IMR-90 (cell line): Measurements from ENCODE around the gene TEX2. TPM values are rescaled to one million over a fixed set of nuclear protein-coding genes. Genes with fewer than 3 reads are reported as not detected.
A peak's percentile ranks its signal among the peaks of the same experiment; 100 is the strongest.

Experiments
- ATAC-seq: fragments of 200-7000 bp; cut with Tn5 transposase; 2 replicates; pipeline ENCODE4 v1.9.1; 2020; ENCODE audit warnings: low read depth, mild to moderate bottlenecking, moderate library complexity
- BruUV-seq: library from RNA; stranded (reverse); fragments of 400-500 nt; replicated peaks from 2 replicates; lab custom pipeline; 2021; lab: Mats Ljungman, UMichigan
- CTCF ChIA-PET: fragments of 300-600 bp; formaldehyde crosslinking; extraction: SDS; loops from one replicate; lab custom pipeline; 2021; ENCODE audit warnings: antibody characterized with exemption; lab: Yijun Ruan, JAX
- POLR2A ChIA-PET: fragments of 300-600 bp; sonication (Branson Sonifier 250); formaldehyde crosslinking; loops from one replicate; lab custom pipeline; 2022; ENCODE audit warnings: antibody characterized with exemption; ENCODE audit not compliant: unreplicated experiment; lab: Charles Lee
- DNase-seq: peaks from one replicate; pipeline ENCODE4 v3.0.0; 2013
- H2AFZ ChIP-seq: replicated peaks from 2 replicates; pipeline ENCODE3; 2013; ENCODE audit warnings: low read length, mild to moderate bottlenecking; ENCODE audit not compliant: poor library complexity
- H2AK5ac ChIP-seq: 2 replicates; pipeline ENCODE4 v1.6.1; 2013; ENCODE audit warnings: low read depth, low read length, inconsistent platforms
- H2AK9ac ChIP-seq: replicated peaks from 2 replicates; pipeline ENCODE3; 2013; ENCODE audit warnings: mild to moderate bottlenecking, low read depth, low read length, moderate library complexity; ENCODE audit not compliant: poor library complexity
- H2BK120ac ChIP-seq: 2 replicates; pipeline ENCODE4 v1.6.1; 2013; ENCODE audit warnings: low read depth, low read length, inconsistent platforms
- H2BK15ac ChIP-seq: 3 replicates; pipeline ENCODE4 v1.6.1; 2013; ENCODE audit warnings: low read depth, low read length, inconsistent platforms
- H2BK20ac ChIP-seq: 2 replicates; pipeline ENCODE4 v1.6.1; 2013; ENCODE audit warnings: low read depth, mild to moderate bottlenecking, inconsistent platforms, low read length, moderate library complexity
- H2BK5ac ChIP-seq: 2 replicates; pipeline ENCODE4 v1.6.1; 2013; ENCODE audit warnings: mild to moderate bottlenecking, low read depth, low read length, inconsistent platforms; ENCODE audit not compliant: poor library complexity, severe bottlenecking
- H3K14ac ChIP-seq: replicated peaks from 2 replicates; pipeline ENCODE4 v1.6.1; 2013; ENCODE audit warnings: low read depth, low read length, inconsistent platforms
- H3K18ac ChIP-seq: 2 replicates; pipeline ENCODE4 v1.6.1; 2013; ENCODE audit warnings: low read depth, low read length, control low read depth
- H3K23ac ChIP-seq: 2 replicates; pipeline ENCODE4 v1.6.1; 2013; ENCODE audit warnings: low read depth, low read length, inconsistent platforms
- H3K27ac ChIP-seq: 2 replicates; pipeline ENCODE4 v1.5.1; 2013; ENCODE audit warnings: mild to moderate bottlenecking, control low read depth, low read length; ENCODE audit not compliant: insufficient read depth
- H3K27me3 ChIP-seq: 2 replicates; pipeline ENCODE4 v1.6.1; 2013; ENCODE audit warnings: low read length; ENCODE audit not compliant: control insufficient read depth, insufficient read depth
- H3K36me3 ChIP-seq: 2 replicates; pipeline ENCODE4 v1.6.1; 2013; ENCODE audit warnings: low read length, mixed read lengths; ENCODE audit not compliant: control insufficient read depth, insufficient read depth
- H3K4ac ChIP-seq: 2 replicates; pipeline ENCODE4 v1.6.1; 2013; ENCODE audit warnings: low read depth, low read length, inconsistent platforms
- H3K4me1 ChIP-seq: 2 replicates; pipeline ENCODE4 v1.6.1; 2013; ENCODE audit warnings: low read length, mixed read lengths; ENCODE audit not compliant: control insufficient read depth, insufficient read depth
- H3K4me2 ChIP-seq: 2 replicates; pipeline ENCODE4 v1.6.1; 2013; ENCODE audit warnings: low read depth, mild to moderate bottlenecking, control low read depth, low read length, moderate library complexity
- H3K4me3 ChIP-seq: 2 replicates; pipeline ENCODE4 v1.5.1; 2013; ENCODE audit warnings: low read depth, mild to moderate bottlenecking, control low read depth, low read length, moderate library complexity; ENCODE audit not compliant: insufficient read depth
- H3K56ac ChIP-seq: 2 replicates; pipeline ENCODE4 v1.6.1; 2013; ENCODE audit warnings: low read length, inconsistent platforms; ENCODE audit not compliant: insufficient read depth; ENCODE audit errors: extremely low read depth
- H3K79me1 ChIP-seq, 2 experiments: 2 replicates each; pipeline ENCODE4 v1.6.1; 2013; ENCODE audit warnings: low read length in 2 of 2, inconsistent platforms in 1 of 2, low read depth in 1 of 2
- H3K9ac ChIP-seq: 2 replicates; pipeline ENCODE4 v1.6.1; 2013; ENCODE audit warnings: low read depth, low read length, control low read depth
- H3K9me1 ChIP-seq: 2 replicates; pipeline ENCODE4 v1.6.1; 2013; ENCODE audit warnings: low read length, inconsistent platforms; ENCODE audit not compliant: insufficient read depth
- H3K9me3 ChIP-seq: 2 replicates; pipeline ENCODE4 v1.6.1; 2013; ENCODE audit warnings: low read length; ENCODE audit not compliant: control insufficient read depth, insufficient read depth
- H4K20me1 ChIP-seq: 2 replicates; pipeline ENCODE4 v1.6.1; 2013; ENCODE audit warnings: low read length, inconsistent platforms; ENCODE audit not compliant: insufficient read depth
- H4K5ac ChIP-seq: 2 replicates; pipeline ENCODE4 v1.6.1; 2013; ENCODE audit warnings: mild to moderate bottlenecking, low read depth, low read length, control low read depth
- H4K8ac ChIP-seq, 2 experiments: 2 replicates each; pipeline ENCODE4 v1.6.1; 2013; ENCODE audit warnings: low read depth in 2 of 2, low read length in 2 of 2, control low read depth in 1 of 2, inconsistent platforms in 1 of 2
- H4K91ac ChIP-seq: 2 replicates; pipeline ENCODE4 v1.6.1; 2013; ENCODE audit warnings: low read depth, low read length, inconsistent platforms; ENCODE audit not compliant: insufficient read depth
- CEBPB ChIP-seq: IDR thresholded peaks from 2 replicates; pipeline ENCODE4 v1.6.1; 2012; ENCODE audit warnings: low read depth, low read length, improper control_type of control experiment
- FOS ChIP-seq: fragments of 150-350 bp; IDR thresholded peaks from 2 replicates; pipeline ENCODE4 v1.6.1; 2016; ENCODE audit warnings: low read depth, low read length
- WGBS, 2 experiments: methylation state at CpG; one replicate each; pipeline versions ENCODE4 v1.1.5 to v1.1.7; 2013; ENCODE audit warnings: missing lambda C conversion rate in 2 of 2; ENCODE audit not compliant: insufficient read length in 1 of 2; ENCODE audit errors: extremely low coverage in 2 of 2; 5-methylcytosine and 5-hydroxymethylcytosine counted together
- dilution Hi-C: fragments of 300-500 bp; cut with HindIII; formaldehyde crosslinking; loops from one replicate; pipeline ENCODE4 v1.14.3; 2018; ENCODE audit warnings: low sequenced_read_pairs; ENCODE audit not compliant: unreplicated experiment
- in situ Hi-C: fragments of 300-500 bp; cut with MboI; formaldehyde crosslinking; loops from 3 replicates; pipeline ENCODE4 v1.14.3; 2019; ENCODE audit warnings: low sequenced_read_pairs, inconsistent platforms, mixed read lengths
- intact Hi-C: fragments of 100-400 bp; cut with micrococcal nuclease; formaldehyde crosslinking; loops from 2 replicates; pipeline ENCODE4 v1.10.0; 2022
- polyA plus RNA-seq, 3 experiments: library from polyadenylated mRNA; depleted of rRNA; stranded (reverse); fragments of >200 nt; gene quantifications; 2 replicates each; pipeline ENCODE4 v1.2.3, GENCODE V29; 2012; ENCODE audit warnings: low replicate concordance in 1 of 3
- total RNA-seq: library from RNA; depleted of rRNA; stranded (reverse); fragments of >200 nt; gene quantifications from 2 replicates; pipeline ENCODE4 v1.2.3, GENCODE V29; 2012

The TEX2 gene
- total and polyA plus RNA-seq, 2 of the 4 experiments (the other 2 are of a cell fraction): 18.2 to 21.9 TPM

DNA sequence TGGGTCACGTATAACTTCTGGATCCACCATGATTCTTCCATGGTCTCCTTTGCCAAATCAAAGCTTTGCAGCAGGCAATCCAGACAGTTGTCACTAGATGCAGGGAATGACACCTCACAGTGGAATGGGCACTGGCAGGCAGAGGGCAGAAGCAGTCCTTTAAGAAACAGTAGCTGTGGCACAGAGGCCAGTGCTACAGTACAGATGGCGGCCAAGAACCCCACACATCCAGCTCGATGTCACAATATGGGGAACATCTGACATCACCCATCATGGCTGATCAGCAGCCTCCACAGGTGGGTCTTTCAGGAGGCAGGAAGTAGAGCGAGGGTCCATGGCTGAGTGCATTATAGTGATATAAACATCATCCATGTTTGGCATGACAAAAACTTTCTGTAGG is 114.4 kb downstream of the TEX2 start:
- WGBS, 2 experiments: 100% methylated on average over 1 of the region's 4 CpGs; no CpG with 5 or more reads in 1 of the 2 experiments
- H2AFZ ChIP-seq: peak overlapping the region; percentile 64
- POLR2A ChIA-PET: no interaction called here

More for the DNA sequence above, 114.4 kb downstream of the TEX2 start:
- DNase-seq (no peak), ATAC-seq (no peak)
- intact Hi-C loops (no loop called here), in situ Hi-C loops (loop anchor here (5.0 kb wide), 1 partner anchor 134 kb away; no protein-coding TSS in a partner anchor), dilution Hi-C loops (no loop called here)
- Histone ChIP-seq H2BK120ac (no peak overlapping the region), H3K4ac (no peak overlapping the region), H4K5ac (no peak overlapping the region), H3K36me3 (peaks cover 12% of the 10 kb centered on the region; the same call in 1 of the 2 replicates), H3K9ac (no peak overlapping the region), H2AK5ac (no peak overlapping the region), H4K20me1 (peaks cover 24% of the 10 kb centered on the region), H4K8ac (no peak overlapping the region), H2BK5ac (peak overlapping the region; percentile 31), H3K9me1 (peaks cover 11% of the 10 kb centered on the region), H3K14ac (no peak overlapping the region), H3K23ac (0 out of 2 replicates have a peak overlapping the region, but pooled peaks have one; percentile 3), H3K27ac (no peak overlapping the region), H3K27me3 (no peaks in the 10 kb centered on the region), H3K79me1 (peaks cover 7 to 29% of the 10 kb centered on the region in 2 experiments; a peak in 3 of 4 replicates), H3K4me3 (no peak overlapping the region), H2BK15ac (no peak overlapping the region), H3K18ac (no peak overlapping the region), H2AK9ac (peak overlapping the region; percentile 18), H3K9me3 (no peaks in the 10 kb centered on the region), H4K91ac (no peak overlapping the region), H3K4me2 (no peak overlapping the region), H3K4me1 (peaks cover 5% of the 10 kb centered on the region), H2BK20ac (no peak overlapping the region), H3K56ac (no peak overlapping the region)
- BruUV-seq: no TSS peak
- CTCF ChIA-PET: interaction anchor here (1.0 to 1.1 kb wide), 2 partner anchors 15 to 61 kb away, joined by 3 to 4 read pairs; no protein-coding TSS in a partner anchor
- no peak for TF ChIP-seq FOS
- TF ChIP-seq CEBPB: peak; percentile 48; the same call in 1 of the 2 replicates
